G401 (cell line): Measurements from ENCODE around the gene PARP14. TPM values are rescaled to one million over a fixed set of nuclear protein-coding genes. Genes with fewer than 3 reads are reported as not detected.
"Not testable (repeated sequence)": the region's sequence is repeated elsewhere in the genome, so short reads cannot be mapped to it uniquely, and the experiment has no call there.

Experiments
- DNase-seq: peaks from one replicate; pipeline ENCODE4 v3.0.0-alpha.2; 2015; ENCODE audit warnings: low spot score
- in situ Hi-C: cut with HindIII; loops from 2 replicates; pipeline ENCODE4 v1.10.0; 2016; ENCODE audit warnings: low sequenced_read_pairs, mixed read lengths
- total RNA-seq: library from RNA; depleted of rRNA; stranded (reverse); fragments of >200 nt; shearing (Covaris generic); gene quantifications from 2 replicates; pipeline ENCODE4 v1.2.3, GENCODE V29; 2014

The PARP14 gene
- total RNA-seq, 1 experiment from 2014 or later: 21.2 TPM

- DNase-seq: no peak
Observed at GRCh38 chr3:122700193-122700592, 19.6 kb downstream of the PARP14 start.

GRCh38 chr3:122705379-122705778, 24.7 kb downstream of the PARP14 start:
- in situ Hi-C loops: no loop called here
- DNase-seq: no peak

More at GRCh38 chr3:122700193-122700592, 19.6 kb downstream of the PARP14 start:
- in situ Hi-C loops: no loop called here

- in situ Hi-C loops: not testable (repeated sequence)
Observed at GRCh38 chr3:122710616-122711251, 30.1 kb downstream of the PARP14 start.

GRCh38 chr3:122714273-122714672, 33.6 kb downstream of the PARP14 start:
- in situ Hi-C loops: no loop called here
- DNase-seq: no peak

More at GRCh38 chr3:122710616-122711251, 30.1 kb downstream of the PARP14 start:
- not testable (repeated sequence) for DNase-seq

GRCh38 chr3:122716667-122717066, 36.0 kb downstream of the PARP14 start:
- DNase-seq: no peak
- in situ Hi-C loops: no loop called here

GRCh38 chr3:122719273-122719921, 38.8 kb downstream of the PARP14 start:
- in situ Hi-C loops: no loop called here

GRCh38 chr3:122725106-122725505, 44.5 kb downstream of the PARP14 start:
- in situ Hi-C loops: no loop called here

More at GRCh38 chr3:122719273-122719921, 38.8 kb downstream of the PARP14 start:
- no peak for DNase-seq

GRCh38 chr3:122727294-122727693, 46.7 kb downstream of the PARP14 start:
- no peak for DNase-seq
- in situ Hi-C loops: no loop called here

More at GRCh38 chr3:122725106-122725505, 44.5 kb downstream of the PARP14 start:
- no peak for DNase-seq

GRCh38 chr3:122727766-122728165, 47.1 kb downstream of the PARP14 start:
- DNase-seq: no peak
- in situ Hi-C loops: no loop called here

- DNase-seq: no peak
Observed at GRCh38 chr3:122728186-122728585, 47.5 kb downstream of the PARP14 start.

GRCh38 chr3:122728756-122729514, 48.3 kb downstream of the PARP14 start:
- in situ Hi-C loops: no loop called here
- DNase-seq: no peak

More at GRCh38 chr3:122728186-122728585, 47.5 kb downstream of the PARP14 start:
- in situ Hi-C loops: no loop called here

GRCh38 chr3:122730240-122730639, 49.6 kb downstream of the PARP14 start:
- in situ Hi-C loops: no loop called here
- no peak for DNase-seq

GRCh38 chr3:122732682-122733525, 52.3 kb downstream of the PARP14 start:
- DNase-seq, in situ Hi-C loops: not testable (repeated sequence)

GRCh38 chr3:122739172-122739571, 58.5 kb downstream of the PARP14 start:
- in situ Hi-C loops: no loop called here
- DNase-seq: no peak

GRCh38 chr3:122742234-122742633, 61.6 kb downstream of the PARP14 start:
- DNase-seq: no peak
- in situ Hi-C loops: no loop called here

- no peak for DNase-seq
- in situ Hi-C loops: no loop called here
Observed at GRCh38 chr3:122743581-122744120, 63.0 kb downstream of the PARP14 start.

- in situ Hi-C loops: no loop called here
- no peak for DNase-seq
Observed at GRCh38 chr3:122745369-122746021, 64.9 kb downstream of the PARP14 start.

GRCh38 chr3:122747295-122747694, 66.7 kb downstream of the PARP14 start:
- DNase-seq, in situ Hi-C loops: not testable (repeated sequence)
